Hematopoietic multipotent progenitor cell treated with erythropoietin and hydrocortisone succinate and interleukin-3 and kit ligand, for 6 days (in vitro differentiated cells): ENCODE results near the gene GPT2.
A peak's percentile ranks its signal among the peaks of the same experiment; 100 is the strongest.
"Not testable (repeated sequence)": the region's sequence is repeated elsewhere in the genome, so short reads cannot be mapped to it uniquely, and the experiment has no call there.

Experiments
- DNase-seq: peaks from one replicate; pipeline ENCODE4 v3.0.0-alpha.2; 2015

Gene GPT2

GRCh38 chr16:46923513-46924295 is 39.5 kb downstream of the GPT2 start:
- DNase-seq, result no peak

DNA sequence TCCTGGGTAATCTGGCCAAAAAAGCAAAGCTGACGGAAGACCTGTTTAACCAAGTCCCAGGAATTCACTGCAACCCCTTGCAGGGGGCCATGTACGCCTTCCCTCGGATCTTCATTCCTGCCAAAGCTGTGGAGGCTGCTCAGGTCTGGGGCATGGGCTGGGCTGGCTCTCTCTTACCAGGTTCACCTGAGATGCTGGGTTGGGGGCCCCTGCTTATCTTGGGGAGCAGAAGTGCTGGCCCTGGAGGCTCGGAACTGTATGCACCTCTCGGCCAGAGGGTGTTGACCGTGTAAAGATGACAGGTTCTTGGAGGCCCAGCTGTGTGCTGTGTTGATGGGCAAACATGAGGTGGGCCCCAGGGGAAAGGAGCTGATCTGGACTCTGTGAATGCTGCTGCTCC is 40.2 kb downstream of the GPT2 start:
- DNase-seq, result no peak

DNA sequence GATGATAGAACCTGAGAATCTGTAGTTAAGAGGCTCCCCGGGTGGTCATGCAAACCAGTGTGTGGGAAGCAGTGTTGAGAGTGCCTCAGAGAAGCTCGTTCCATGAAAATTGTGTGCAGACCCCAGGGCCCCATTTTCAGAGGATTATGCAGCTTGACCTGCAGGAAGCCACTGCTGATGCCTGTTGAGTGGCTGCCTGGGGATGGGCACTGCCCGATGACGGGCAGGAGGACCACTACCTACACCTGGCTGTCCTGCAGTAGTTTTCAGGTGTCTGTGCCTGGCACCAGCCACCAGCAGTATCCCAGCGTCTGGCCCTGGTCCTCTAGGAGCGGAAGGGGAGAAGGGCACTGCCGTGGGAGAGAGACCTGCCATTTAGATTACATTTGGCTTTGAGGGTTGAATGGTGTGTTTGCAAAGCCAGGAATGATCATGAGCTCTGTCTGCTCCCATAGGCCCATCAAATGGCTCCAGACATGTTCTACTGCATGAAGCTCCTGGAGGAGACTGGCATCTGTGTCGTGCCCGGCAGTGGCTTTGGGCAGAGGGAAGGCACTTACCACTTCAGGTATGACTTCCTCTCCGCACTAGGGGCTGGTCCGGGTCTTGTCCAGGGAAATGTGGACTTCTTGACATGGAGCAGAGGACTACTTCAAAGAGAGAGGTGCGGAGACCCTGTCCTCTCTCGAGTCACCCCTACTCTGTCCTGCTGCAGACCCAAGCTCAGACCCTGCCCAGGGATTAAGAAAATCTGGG is 42.5 kb downstream of the GPT2 start:
- DNase-seq, result no peak

DNA sequence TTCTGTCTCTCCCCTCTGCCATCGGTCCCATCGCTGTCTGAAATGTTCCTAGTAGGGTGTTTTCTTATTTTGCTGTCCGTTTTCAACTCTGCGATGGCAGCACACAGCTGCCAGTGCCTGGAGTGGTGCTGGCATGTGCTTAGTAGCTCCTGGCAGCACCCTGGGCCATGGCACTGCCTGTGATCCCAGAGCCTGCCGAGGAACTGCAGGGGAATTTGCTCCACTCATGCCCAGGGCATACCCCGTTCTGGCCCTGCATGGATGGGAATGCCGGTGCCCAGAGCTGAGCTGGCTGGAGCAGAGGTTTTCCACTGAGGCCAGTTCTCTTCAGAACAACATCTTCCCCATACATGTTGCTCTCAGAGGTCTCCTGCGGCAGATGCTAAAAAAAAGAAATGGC is 43.1 kb downstream of the GPT2 start:
- DNase-seq, result no peak

DNA sequence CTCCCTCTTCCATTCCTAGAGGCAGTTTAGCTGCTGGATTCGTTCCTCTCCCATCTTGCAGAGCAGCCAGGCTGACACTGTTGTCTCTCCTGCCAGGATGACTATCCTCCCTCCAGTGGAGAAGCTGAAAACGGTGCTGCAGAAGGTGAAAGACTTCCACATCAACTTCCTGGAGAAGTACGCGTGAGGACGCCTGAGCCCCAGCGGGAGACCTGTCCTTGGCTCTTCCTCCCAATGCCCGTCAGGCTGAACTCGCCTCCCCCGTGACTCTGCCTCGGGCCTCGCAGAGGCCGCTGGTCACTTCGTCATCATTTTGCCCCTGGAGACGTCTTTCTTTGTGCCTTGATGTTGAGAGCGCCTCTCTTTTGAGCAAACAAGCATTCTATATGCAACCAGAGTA is 44.6 kb downstream of the GPT2 start:
- DNase-seq, result no peak

DNA sequence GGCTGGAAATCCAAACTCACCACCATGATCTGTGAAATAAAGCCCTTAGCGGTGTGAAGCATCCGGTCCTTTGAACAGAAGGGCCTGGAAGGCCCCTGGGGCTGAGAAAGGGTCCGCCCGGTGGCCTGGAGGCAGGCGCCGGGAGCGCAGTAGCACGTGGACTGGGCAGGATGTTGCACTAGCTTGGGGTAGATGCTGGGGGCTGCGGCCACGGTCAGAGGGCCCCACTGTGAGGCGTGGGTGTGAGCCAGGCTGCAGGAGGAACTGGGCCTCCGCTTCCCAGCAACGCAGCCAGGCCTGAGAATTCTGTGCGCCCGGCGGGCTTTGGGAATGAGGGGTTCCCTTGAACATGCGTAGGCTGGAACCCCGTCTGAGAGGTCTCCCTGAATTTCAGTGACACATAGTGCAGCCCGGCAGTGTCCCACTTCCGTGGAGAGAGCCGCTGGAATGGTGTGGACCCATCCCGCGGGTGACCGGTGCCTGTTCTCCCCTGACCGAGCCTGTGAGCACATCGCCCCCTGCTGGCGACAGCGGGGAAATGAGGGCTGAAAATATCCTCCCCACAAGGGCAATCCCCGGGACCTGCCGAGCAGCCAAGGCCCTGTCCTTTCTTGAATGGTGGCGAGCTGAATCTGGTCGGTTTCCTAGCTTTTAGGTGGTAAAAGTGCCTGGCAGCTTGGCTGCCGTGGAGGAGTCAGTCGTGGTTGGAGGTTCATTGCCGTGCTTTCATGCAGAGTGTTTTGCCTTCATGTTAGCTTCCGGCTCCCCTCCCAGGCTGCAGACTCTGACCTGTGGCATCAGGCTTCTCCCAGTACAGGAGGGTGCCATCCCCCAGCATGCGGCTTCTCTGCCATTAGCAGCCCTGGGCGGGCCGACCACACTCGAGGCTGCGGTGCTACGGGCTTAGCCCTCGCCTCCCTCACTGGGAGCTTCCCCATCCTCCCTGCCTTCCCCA is 45.5 kb downstream of the GPT2 start:
- DNase-seq, result peak; percentile 70

DNA sequence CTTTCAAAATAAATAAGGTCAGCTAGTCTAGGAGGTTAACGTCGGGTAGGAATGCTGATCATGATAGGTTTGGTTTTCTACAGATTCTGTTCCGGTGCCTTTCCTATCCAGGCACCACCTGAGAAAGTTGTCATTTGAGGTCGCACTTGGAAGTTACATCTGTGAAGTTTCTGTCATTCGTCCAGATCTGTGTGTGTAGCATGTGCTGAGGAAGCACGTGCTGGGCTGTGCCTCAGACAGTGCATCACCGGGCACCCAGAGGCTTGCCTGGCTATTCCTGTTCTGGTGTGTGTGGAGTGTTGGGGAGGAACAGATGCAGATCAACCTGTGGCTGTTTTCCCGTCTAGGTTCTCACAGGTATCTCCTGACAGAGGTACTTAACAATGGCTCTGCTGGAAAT is 46.7 kb downstream of the GPT2 start:
- DNase-seq, result no peak

- DNase-seq, result peak; percentile 42
These were observed 48.6 kb downstream of the GPT2 start for GRCh38 chr16:46932802-46933201.

DNA sequence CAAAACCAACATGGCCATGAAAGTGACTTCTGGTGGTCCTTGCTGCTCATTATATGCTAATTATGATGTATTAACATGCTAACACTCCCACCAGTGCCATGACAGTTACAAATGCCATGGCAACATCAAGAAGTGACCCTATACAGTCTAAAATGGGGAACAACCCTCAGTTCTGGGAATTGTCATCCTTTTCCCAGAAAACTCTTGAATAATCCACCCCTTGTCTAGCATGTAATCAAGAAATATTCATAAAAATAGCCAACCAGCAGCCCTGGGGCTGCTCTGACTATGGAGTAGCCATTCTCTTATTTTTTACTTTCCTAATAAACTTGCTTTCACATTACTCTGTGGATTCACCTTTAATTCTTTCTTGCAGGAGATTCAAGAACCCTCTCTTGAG is 53.4 kb downstream of the GPT2 start:
- DNase-seq, result no peak

DNA sequence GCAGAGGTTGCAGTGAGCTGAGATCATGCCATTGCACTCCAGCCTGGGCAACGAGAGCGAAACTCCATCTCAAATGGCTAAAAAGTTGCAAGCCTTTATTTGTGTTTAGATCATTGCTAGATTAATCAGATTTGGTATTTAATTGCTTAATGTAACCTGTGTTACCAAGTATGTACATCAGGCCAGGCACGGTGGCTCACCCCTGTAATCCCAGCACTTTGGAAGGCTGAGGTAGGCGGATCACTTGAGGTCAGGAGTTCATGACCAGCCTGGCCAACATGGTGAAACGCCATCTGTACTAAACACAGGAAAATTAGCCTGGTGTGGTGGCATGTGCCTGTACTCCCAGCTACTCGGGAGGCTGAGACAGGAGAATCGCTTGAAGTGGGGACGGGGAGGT is 60.6 kb downstream of the GPT2 start:
- DNase-seq, result not testable (repeated sequence)

DNA sequence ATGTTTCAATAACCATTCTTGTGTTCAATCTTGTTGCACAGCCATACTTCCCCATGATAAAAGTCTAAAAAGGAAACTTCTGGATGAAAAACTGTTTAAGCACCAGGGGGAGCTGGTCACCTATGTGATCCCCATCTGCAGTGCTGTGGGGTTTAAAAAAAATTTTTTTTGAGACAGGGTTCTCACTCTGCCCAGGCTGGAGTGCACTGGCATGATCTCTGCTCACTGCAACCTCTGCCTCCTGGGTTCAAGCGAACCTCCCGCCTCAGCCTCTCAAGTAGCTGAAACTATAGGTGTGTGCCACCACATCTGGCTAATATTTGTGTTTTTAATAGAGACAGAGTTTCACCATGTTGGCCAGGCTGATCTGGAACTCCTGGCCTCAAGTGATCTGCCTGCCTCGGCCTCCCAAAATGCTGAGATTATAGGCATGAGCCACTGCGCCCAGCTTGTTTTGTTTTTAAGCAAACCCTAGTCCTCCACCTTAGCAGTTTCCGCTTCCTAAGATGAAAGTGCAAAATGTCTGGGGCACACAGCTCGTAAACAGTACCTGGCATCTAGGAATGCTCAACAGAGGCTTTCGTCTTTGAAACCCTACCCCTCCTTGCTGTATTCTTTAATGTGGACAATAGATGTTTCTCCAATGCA is 63.9 kb downstream of the GPT2 start:
- DNase-seq, result peak; percentile 82

GRCh38 chr16:46948548-46949166 is 64.5 kb downstream of the GPT2 start:
- DNase-seq, result no peak

DNA sequence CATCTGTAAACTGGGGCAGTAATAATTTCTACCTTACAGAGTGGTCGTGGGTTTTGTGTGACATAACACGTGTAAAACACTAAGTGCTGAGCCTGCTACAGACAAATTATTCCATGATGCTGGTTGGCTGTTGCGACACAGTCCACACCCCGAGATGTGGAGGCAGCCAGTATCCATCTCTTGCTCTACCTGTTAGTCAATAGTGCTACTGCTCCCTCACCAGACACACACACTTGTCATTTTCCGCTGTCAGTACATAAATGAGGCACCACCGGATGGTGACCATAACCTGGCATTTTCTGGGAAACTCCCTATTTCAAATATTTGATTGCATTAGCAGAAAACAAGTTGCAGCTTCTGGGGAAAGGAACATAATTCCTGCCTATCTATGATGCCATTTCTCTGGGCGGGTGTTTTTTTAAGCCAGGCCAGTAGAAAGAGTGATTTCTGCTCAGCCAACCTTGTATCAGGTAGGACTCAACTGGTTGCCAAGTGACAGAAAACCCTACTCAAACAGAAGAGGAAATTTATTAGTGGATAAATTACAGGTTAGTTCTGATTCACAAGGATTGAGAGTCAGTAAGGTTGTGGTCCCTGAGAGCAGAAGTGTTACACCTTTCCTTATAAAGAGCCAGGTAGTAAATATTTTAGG is 65.2 kb downstream of the GPT2 start:
- no peak for DNase-seq

GRCh38 chr16:46950009-46950408 is 65.8 kb downstream of the GPT2 start:
- DNase-seq, result no peak

GRCh38 chr16:46954562-46954961 is 70.4 kb downstream of the GPT2 start:
- DNase-seq, result no peak

- peak; percentile 66 for DNase-seq
These were observed 77.5 kb downstream of the GPT2 start for GRCh38 chr16:46961373-46962353.

GRCh38 chr16:46962629-46963028 is 78.5 kb downstream of the GPT2 start:
- DNase-seq, result no peak

DNA sequence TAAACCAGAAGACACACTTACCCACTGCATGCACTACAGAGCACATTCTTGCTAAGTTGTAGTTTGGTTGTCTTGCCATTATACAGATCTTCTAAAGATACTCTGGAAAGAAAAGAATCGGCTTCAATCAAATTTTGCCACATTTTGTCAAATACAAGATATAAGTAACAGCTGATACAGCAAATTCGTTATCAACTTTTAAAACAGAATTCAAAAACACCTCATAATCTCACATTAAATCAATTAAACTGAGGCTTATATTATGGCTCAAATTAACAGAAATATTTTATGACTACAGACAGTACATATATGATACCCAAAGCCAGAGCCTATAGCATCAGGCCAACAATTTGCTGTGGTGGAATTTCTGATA is 83.9 kb downstream of the GPT2 start:
- no peak for DNase-seq

DNA sequence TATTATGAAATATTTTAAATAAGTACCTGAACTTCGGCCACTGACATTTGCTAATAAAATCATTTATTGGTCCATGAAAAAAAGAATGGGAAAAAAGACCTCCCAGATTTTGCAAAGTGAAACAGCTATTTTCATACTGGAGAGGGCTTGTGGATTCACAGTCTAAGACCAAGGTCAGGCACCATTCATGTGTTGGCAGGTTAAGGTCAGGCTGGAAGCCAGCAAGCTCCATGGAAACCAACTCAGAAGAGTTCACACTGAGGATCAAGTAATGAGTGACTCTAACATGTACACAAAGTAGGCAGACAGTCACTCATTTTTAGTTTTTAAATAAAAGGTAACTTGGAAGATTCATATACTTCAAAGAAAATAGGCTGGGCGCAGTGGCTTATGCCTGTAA is 85.9 kb downstream of the GPT2 start:
- DNase-seq, result no peak

DNA sequence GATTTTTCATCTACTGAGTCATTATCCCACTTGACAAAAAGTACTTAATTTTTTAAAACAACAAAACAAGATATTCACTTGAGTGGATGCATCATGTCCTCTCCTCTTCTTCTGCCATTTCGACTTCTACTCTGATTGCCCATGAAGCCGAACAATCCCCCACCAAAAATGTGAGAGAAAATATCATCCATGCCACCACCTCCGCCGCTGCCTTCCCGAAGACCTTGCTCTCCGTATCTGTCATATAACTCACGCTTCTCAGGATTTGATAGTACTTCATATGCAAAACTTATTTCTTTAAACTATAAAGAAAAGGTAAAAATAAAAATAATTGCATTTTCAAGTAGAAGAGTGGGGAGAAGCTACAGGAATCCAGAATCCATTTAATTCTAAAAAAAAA is 87.1 kb downstream of the GPT2 start:
- DNase-seq, result no peak
